Osteocyte (in vitro differentiated cells): ENCODE results near the gene MCRIP2. TPM values are rescaled to one million over a fixed set of nuclear protein-coding genes. Genes with fewer than 3 reads are reported as not detected.
A peak's percentile ranks its signal among the peaks of the same experiment; 100 is the strongest.

Source experiments
- DNase-seq: peaks from one replicate; pipeline ENCODE4 v3.0.0; 2021; ENCODE audit warnings: mixed read lengths; ENCODE audit not compliant: unreplicated experiment; ENCODE audit errors: extremely low spot score
- H3K27ac Mint-ChIP-seq: one replicate; pipeline ENCODE4 v1.8.0; 2021; ENCODE audit warnings: mild to moderate bottlenecking, mixed read lengths; ENCODE audit not compliant: unreplicated experiment
- H3K27me3 Mint-ChIP-seq: one replicate; pipeline ENCODE4 v1.8.0; 2021; ENCODE audit warnings: mixed read lengths; ENCODE audit not compliant: unreplicated experiment
- H3K36me3 Mint-ChIP-seq: one replicate; pipeline ENCODE4 v1.8.0; 2021; ENCODE audit warnings: mixed read lengths; ENCODE audit not compliant: unreplicated experiment
- H3K4me1 Mint-ChIP-seq: one replicate; pipeline ENCODE4 v1.8.0; 2021; ENCODE audit warnings: mixed read lengths; ENCODE audit not compliant: unreplicated experiment
- H3K4me3 Mint-ChIP-seq: one replicate; pipeline ENCODE4 v1.8.0; 2021; ENCODE audit warnings: mild to moderate bottlenecking, moderate library complexity, mixed read lengths; ENCODE audit not compliant: unreplicated experiment
- H3K9me3 Mint-ChIP-seq: one replicate; pipeline ENCODE4 v1.8.0; 2021; ENCODE audit warnings: mixed read lengths; ENCODE audit not compliant: unreplicated experiment
- CTCF ChIP-seq: fragments of 200-600 bp; sonication (generic); IDR thresholded peaks from 2 replicates; pipeline ENCODE4 v1.5.0; 2021; ENCODE audit warnings: antibody characterized with exemption, mild to moderate bottlenecking, moderate library complexity
- total RNA-seq: library from RNA; stranded (reverse); gene quantifications from 2 replicates; pipeline ENCODE4 v1.2.1, GENCODE V29; 2021

MCRIP2 gene
- total RNA-seq, 1 donor from 2014 or later = 11.3 TPM

- Mint-ChIP-seq H3K27ac (no peak overlapping the region), H3K4me1 (peaks cover 5% of the 10 kb centered on the region), H3K36me3 (peaks cover 5% of the 10 kb centered on the region), H3K9me3 (no peaks in the 10 kb centered on the region), H3K4me3 (peak overlapping the region; percentile 76), H3K27me3 (no peaks in the 10 kb centered on the region)
- no peak for DNase-seq
- no peak for TF ChIP-seq CTCF
Observed at GRCh38 chr16:668519-669171, 27.0 kb downstream of the MCRIP2 start.

- peaks cover 6% of the 10 kb centered on the region for H3K4me1 Mint-ChIP-seq
- no peaks in the 10 kb centered on the region for H3K27me3 Mint-ChIP-seq
- peaks cover 5% of the 10 kb centered on the region for H3K36me3 Mint-ChIP-seq
- no peak for TF ChIP-seq CTCF
- H3K4me3 Mint-ChIP-seq = peak overlapping the region; percentile 76
- no peak overlapping the region for H3K27ac Mint-ChIP-seq
- no peak for DNase-seq
- H3K9me3 Mint-ChIP-seq = no peaks in the 10 kb centered on the region
Observed at GRCh38 chr16:669666-670065, 28.0 kb downstream of the MCRIP2 start.

- Mint-ChIP-seq H3K36me3 (peaks cover 5% of the 10 kb centered on the region), H3K4me3 (no peak overlapping the region), H3K9me3 (no peaks in the 10 kb centered on the region), H3K27me3 (no peaks in the 10 kb centered on the region), H3K4me1 (peaks cover 12% of the 10 kb centered on the region), H3K27ac (no peak overlapping the region)
- no peak for TF ChIP-seq CTCF
- DNase-seq = no peak
Observed at GRCh38 chr16:670485-671352, 29.1 kb downstream of the MCRIP2 start.

- Mint-ChIP-seq H3K36me3 (peaks cover 5% of the 10 kb centered on the region), H3K9me3 (no peaks in the 10 kb centered on the region), H3K4me3 (no peak overlapping the region), H3K4me1 (peaks cover 12% of the 10 kb centered on the region), H3K27me3 (no peaks in the 10 kb centered on the region), H3K27ac (no peak overlapping the region)
- DNase-seq = no peak
- TF ChIP-seq CTCF = no peak
Observed at GRCh38 chr16:671353-672131, 29.9 kb downstream of the MCRIP2 start.

- no peak for DNase-seq
- H3K27ac Mint-ChIP-seq = no peak overlapping the region
- H3K27me3 Mint-ChIP-seq = no peaks in the 10 kb centered on the region
- H3K9me3 Mint-ChIP-seq = no peaks in the 10 kb centered on the region
- H3K4me1 Mint-ChIP-seq = peaks cover 12% of the 10 kb centered on the region
- peaks cover 5% of the 10 kb centered on the region for H3K36me3 Mint-ChIP-seq
- TF ChIP-seq CTCF = no peak
- H3K4me3 Mint-ChIP-seq = no peak overlapping the region
Observed at GRCh38 chr16:672371-672770, 30.7 kb downstream of the MCRIP2 start.
